Fibroblast of lung (primary cell): Measurements from ENCODE around the gene NDC1. TPM values are rescaled to one million over a fixed set of nuclear protein-coding genes. Genes with fewer than 3 reads are reported as not detected.

Source experiments
- DNase-seq, 2 donors: peaks; one replicate each; pipeline versions ENCODE4 v3.0.0 to v3.0.0-alpha.2; 2010; ENCODE audit warnings: low read depth in 2 of 2
- H2AFZ ChIP-seq: 2 replicates; pipeline ENCODE4 v1.5.1; 2012; ENCODE audit warnings: low read length, control low read depth, inconsistent platforms
- H3K27ac ChIP-seq: 2 replicates; pipeline ENCODE4 v1.5.1; 2011; ENCODE audit warnings: low read length, control low read depth; ENCODE audit not compliant: insufficient read depth
- H3K27me3 ChIP-seq: 2 replicates; pipeline ENCODE4 v1.5.1; 2011; ENCODE audit warnings: mild to moderate bottlenecking, low read length; ENCODE audit not compliant: control insufficient read depth, insufficient read depth
- H3K36me3 ChIP-seq: 2 replicates; pipeline ENCODE4 v1.5.1; 2011; ENCODE audit warnings: low read length; ENCODE audit not compliant: control insufficient read depth, insufficient read depth
- H3K4me1 ChIP-seq: 2 replicates; pipeline ENCODE4 v1.5.1; 2011; ENCODE audit warnings: low read length; ENCODE audit not compliant: control insufficient read depth, insufficient read depth; ENCODE audit errors: extremely low read depth
- H3K4me2 ChIP-seq: 2 replicates; pipeline ENCODE4 v1.5.1; 2011; ENCODE audit warnings: low read length, control low read depth; ENCODE audit not compliant: insufficient read depth; ENCODE audit errors: extremely low read depth
- H3K4me3 ChIP-seq, 4 experiments: fragments of 200-600 bp in 1 of 4; sonication (generic) in 1 of 4; replicated peaks in 1 of 4; 2 replicates each; pipeline ENCODE4 v1.5.1; 2011 to 2016; ENCODE audit warnings: low read length in 4 of 4, low read depth in 3 of 4, mild to moderate bottlenecking in 3 of 4, control low read depth in 2 of 4, inconsistent platforms in 1 of 4, mixed read lengths in 1 of 4; ENCODE audit not compliant: insufficient read depth in 1 of 4; ENCODE audit errors: control extremely low read depth in 1 of 4
- H3K79me2 ChIP-seq: 2 replicates; pipeline ENCODE4 v1.5.1; 2012; ENCODE audit warnings: mild to moderate bottlenecking, low read length, inconsistent platforms; ENCODE audit not compliant: control insufficient read depth, insufficient read depth
- H3K9ac ChIP-seq: 2 replicates; pipeline ENCODE4 v1.5.1; 2011; ENCODE audit warnings: mild to moderate bottlenecking, low read length, control low read depth; ENCODE audit not compliant: insufficient read depth
- H3K9me3 ChIP-seq: 2 replicates; pipeline ENCODE4 v1.5.1; 2012; ENCODE audit warnings: low read depth, low read length; ENCODE audit not compliant: control insufficient read depth, insufficient read depth
- H4K20me1 ChIP-seq: 2 replicates; pipeline ENCODE4 v1.5.1; 2011; ENCODE audit warnings: low read length; ENCODE audit not compliant: control insufficient read depth, insufficient read depth; ENCODE audit errors: extremely low read depth
- CTCF ChIP-seq, 2 donors: IDR thresholded peaks in 1 of 2; conservative IDR thresholded peaks in 1 of 2; 1 replicate in 1 of 2; 2 replicates in 1 of 2; pipeline ENCODE4 v1.5.1; 2011 to 2012; ENCODE audit warnings: low read length in 2 of 2, control low read depth in 1 of 2, inconsistent platforms in 1 of 2, low read depth in 1 of 2, mild to moderate bottlenecking in 1 of 2
- EZH2 ChIP-seq: IDR thresholded peaks from 2 replicates; pipeline ENCODE4 v1.5.1; 2012; ENCODE audit warnings: low read length, control low read depth, mild to moderate bottlenecking; ENCODE audit errors: missing control alignments
- polyA plus RNA-seq, 2 donors: library from polyadenylated mRNA; depleted of rRNA in 1 of 2; stranded (reverse) in 1 of 2; unstranded in 1 of 2; fragments of >200 nt; gene quantifications; 2 replicates each; pipeline ENCODE4 v1.2.1, GENCODE V29; 2011 to 2012; ENCODE audit warnings: missing spikeins in 1 of 2
- total RNA-seq: library from RNA; depleted of rRNA; stranded (reverse); fragments of >200 nt; gene quantifications from 2 replicates; pipeline ENCODE4 v1.2.1, GENCODE V29; 2014

Gene NDC1
- total and polyA plus RNA-seq, 2 donors (not counting 1 experiment from before 2014, with no cell fraction given), result 11.6 to 14.3 TPM

- Histone ChIP-seq H3K9ac (no peak overlapping the region), H3K4me2 (no peak overlapping the region), H2AFZ (no peak overlapping the region), H3K4me1 (peaks cover 3% of the 10 kb centered on the region), H4K20me1 (no peaks in the 10 kb centered on the region), H3K27me3 (no peaks in the 10 kb centered on the region), H3K36me3 (no peaks in the 10 kb centered on the region), H3K79me2 (no peaks in the 10 kb centered on the region), H3K4me3 (no peak overlapping the region), H3K9me3 (no peaks in the 10 kb centered on the region), H3K27ac (no peak overlapping the region)
- TF ChIP-seq CTCF (conservative IDR thresholded peaks at IDR 0.05 in 1 of 2, IDR thresholded peaks at IDR 0.05 in 1 of 2; ENCODE audit: low read depth in 1 of 2, low read length in 2 of 2), result no peak
- no peak for TF ChIP-seq EZH2
- DNase-seq, result no peak
Observed at GRCh38 chr1:53777272-53777671, 60.8 kb downstream of the NDC1 start.

GRCh38 chr1:53771648-53772047, 66.4 kb downstream of the NDC1 start:
- no peaks in the 10 kb centered on the region for H3K4me1 ChIP-seq
- TF ChIP-seq EZH2 (no peak), CTCF (conservative IDR thresholded peaks at IDR 0.05 in 1 of 2, IDR thresholded peaks at IDR 0.05 in 1 of 2; ENCODE audit: low read depth in 1 of 2, low read length in 2 of 2) (no peak)
- no peaks in the 10 kb centered on the region for H4K20me1 ChIP-seq
- H2AFZ ChIP-seq, result no peak overlapping the region
- H3K36me3 ChIP-seq, result no peaks in the 10 kb centered on the region
- DNase-seq, result peak; percentile 51 to 83
- H3K9me3 ChIP-seq, result no peaks in the 10 kb centered on the region
- H3K4me2 ChIP-seq, result no peak overlapping the region
- H3K4me3 ChIP-seq, result no peak overlapping the region
- no peaks in the 10 kb centered on the region for H3K79me2 ChIP-seq
- no peaks in the 10 kb centered on the region for H3K27me3 ChIP-seq
- no peak overlapping the region for H3K9ac ChIP-seq
- H3K27ac ChIP-seq, result no peak overlapping the region

- Histone ChIP-seq H3K36me3 (no peaks in the 10 kb centered on the region), H3K4me3 (no peak overlapping the region), H3K79me2 (no peaks in the 10 kb centered on the region), H3K4me2 (no peak overlapping the region), H2AFZ (no peak overlapping the region), H3K27ac (no peak overlapping the region), H3K4me1 (peaks cover 2% of the 10 kb centered on the region), H3K9ac (no peak overlapping the region), H3K9me3 (no peaks in the 10 kb centered on the region), H3K27me3 (no peaks in the 10 kb centered on the region), H4K20me1 (no peaks in the 10 kb centered on the region)
- TF ChIP-seq CTCF (conservative IDR thresholded peaks at IDR 0.05 in 1 of 2, IDR thresholded peaks at IDR 0.05 in 1 of 2; ENCODE audit: low read depth in 1 of 2, low read length in 2 of 2) (no peak), EZH2 (no peak)
- DNase-seq, result peak; percentile 21 to 71
Observed at GRCh38 chr1:53769780-53770179, 68.3 kb downstream of the NDC1 start.
